SHP77 treated with DMSO at 0.1 percent for 48 hours (cell line): ENCODE measurements around the gene LTO1.
A peak's percentile ranks its signal among the peaks of the same experiment; 100 is the strongest.

Experiments
- DNase-seq: peaks from one replicate; lab custom pipeline; 2025; lab: John Stamatoyannopoulos, UW

LTO1 gene

GRCh38 chr11:69644962-69645675, 30.0 kb downstream of the LTO1 start:
- no peak for DNase-seq

GRCh38 chr11:69644071-69644961, 30.8 kb downstream of the LTO1 start:
- peak; percentile 59 for DNase-seq

GRCh38 chr11:69643646-69644045, 31.5 kb downstream of the LTO1 start:
- DNase-seq = no peak

GRCh38 chr11:69642913-69643632, 32.1 kb downstream of the LTO1 start:
- DNase-seq = peak; percentile 59

- DNase-seq = no peak
Observed at GRCh38 chr11:69642549-69642912, 32.6 kb downstream of the LTO1 start.

- DNase-seq = no peak
Observed at GRCh38 chr11:69641681-69642548, 33.2 kb downstream of the LTO1 start.

GRCh38 chr11:69640995-69641581, 34.1 kb downstream of the LTO1 start, which contains the start of gene CCND1:
Gene CCND1, plus strand, starts transcription at chr11:69641156. Its CDS starts 158 bp downstream, at chr11:69641314.
- peak; percentile 13 for DNase-seq

- DNase-seq = no peak
Observed at GRCh38 chr11:69640260-69640994, 34.7 kb downstream of the LTO1 start.

- DNase-seq = no peak
Observed at GRCh38 chr11:69639831-69640230, 35.3 kb downstream of the LTO1 start.

- DNase-seq = peak; percentile 84
Observed at GRCh38 chr11:69638941-69639681, 36.0 kb downstream of the LTO1 start.

- no peak for DNase-seq
Observed at GRCh38 chr11:69637941-69638871, 36.9 kb downstream of the LTO1 start.

- no peak for DNase-seq
Observed at GRCh38 chr11:69637198-69637940, 37.8 kb downstream of the LTO1 start.

- DNase-seq = no peak
Observed at GRCh38 chr11:69636512-69637197, 38.5 kb downstream of the LTO1 start.

- DNase-seq = no peak
Observed at GRCh38 chr11:69635804-69636511, 39.2 kb downstream of the LTO1 start.

- no peak for DNase-seq
Observed at GRCh38 chr11:69635195-69635594, 40.0 kb downstream of the LTO1 start.

GRCh38 chr11:69634590-69634989, 40.6 kb downstream of the LTO1 start:
- no peak for DNase-seq

- DNase-seq = no peak
Observed at GRCh38 chr11:69634069-69634468, 41.1 kb downstream of the LTO1 start.
